Prostate gland (tissue), 2 donors: ENCODE data around the gene MTMR4. TPM values are rescaled to one million over a fixed set of nuclear protein-coding genes. Genes with fewer than 3 reads are reported as not detected.

Experiments
- DNase-seq: peaks from one replicate; pipeline ENCODE4 v3.0.0-alpha.2; 2019; ENCODE audit warnings: low spot score
- H3K27ac ChIP-seq, 2 donors: fragments of 200-600 bp; sonication (generic); 2 replicates each; pipeline ENCODE4 v1.5.1; 2017 to 2019
- H3K27me3 ChIP-seq: fragments of 200-600 bp; sonication (generic); replicated peaks from 2 replicates; pipeline ENCODE4 v1.5.1; 2019; ENCODE audit not compliant: insufficient read depth
- H3K36me3 ChIP-seq, 2 donors: fragments of 200-600 bp; sonication (generic); 1 replicate in 1 of 2; 2 replicates in 1 of 2; pipeline versions ENCODE4 v1.5.1 to v1.8.1; 2017 to 2019
- H3K4me1 ChIP-seq: fragments of 200-600 bp; sonication (generic); replicated peaks from 2 replicates; pipeline ENCODE4 v1.5.1; 2019
- H3K4me3 ChIP-seq, 2 donors: fragments of 200-600 bp; sonication (generic); 2 replicates each; pipeline ENCODE4 v1.5.1; 2017 to 2019
- H3K9me3 ChIP-seq: fragments of 200-600 bp; sonication (generic); 2 replicates; pipeline ENCODE4 v1.5.1; 2017
- CTCF ChIP-seq, 4 experiments: fragments of 200-600 bp in 2 of 4; fragments of 450-650 bp in 2 of 4; sonication (generic) in 2 of 4; IDR thresholded peaks; 1 replicate in 3 of 4; 2 replicates in 1 of 4; pipeline ENCODE4 v1.5.1; 2016 to 2019; ENCODE audit warnings: antibody characterized with exemption in 4 of 4, mild to moderate bottlenecking in 2 of 4, moderate library complexity in 2 of 4
- POLR2A ChIP-seq: fragments of 450-650 bp; IDR thresholded peaks from one replicate; pipeline ENCODE4 v1.6.1; 2016; ENCODE audit warnings: antibody characterized with exemption, mild to moderate bottlenecking
- POLR2AphosphoS5 ChIP-seq: sonication (generic); formaldehyde crosslinking; IDR thresholded peaks from one replicate; pipeline ENCODE4 v1.6.1; 2017; ENCODE audit warnings: antibody characterized with exemption
- WGBS: methylation state at CpG from one replicate; pipeline ENCODE4 v1.1.5; 2018; 5-methylcytosine and 5-hydroxymethylcytosine counted together
- intact Hi-C: fragments of 100-400 bp; cut with DNase I; formaldehyde crosslinking; loops from one replicate; pipeline ENCODE4 v1.14.2; 2022
- total RNA-seq, 2 donors: library from RNA; depleted of rRNA; stranded (reverse); fragments of >200 nt; gene quantifications; one replicate each; pipeline ENCODE4 v1.1.0, GENCODE V29; 2016

Gene MTMR4
- total RNA-seq, 2 donors from 2014 or later, result 50.7 to 179 TPM

- H3K27me3 ChIP-seq, result no peaks in the 10 kb centered on the region
- H3K36me3 ChIP-seq, result no peaks in the 10 kb centered on the region
- H3K27ac ChIP-seq, result no peak overlapping the region
- no peak for TF ChIP-seq POLR2AphosphoS5
- TF ChIP-seq POLR2A, result no peak
- TF ChIP-seq CTCF (IDR thresholded peaks at IDR 0.05), result no peak
- no peak for DNase-seq
- H3K4me3 ChIP-seq, result no peak overlapping the region
- 85% methylated on average over 6 of the region's 6 CpGs for WGBS
- H3K4me1 ChIP-seq, result no peaks in the 10 kb centered on the region
- H3K9me3 ChIP-seq, result no peaks in the 10 kb centered on the region
- intact Hi-C loops, result no loop called here
Observed at GRCh38 chr17:58480090-58480489, 34.3 kb downstream of the MTMR4 start.

GRCh38 chr17:58476812-58477211 lies 37.6 kb downstream of the MTMR4 start:
- no peak overlapping the region for H3K4me3 ChIP-seq
- intact Hi-C loops, result no loop called here
- H3K4me1 ChIP-seq, result no peaks in the 10 kb centered on the region
- no peaks in the 10 kb centered on the region for H3K9me3 ChIP-seq
- WGBS, result 78% methylated on average over 18 of the region's 18 CpGs
- TF ChIP-seq POLR2AphosphoS5 (no peak), CTCF (IDR thresholded peaks at IDR 0.05) (no peak), POLR2A (no peak)
- no peaks in the 10 kb centered on the region for H3K36me3 ChIP-seq
- no peaks in the 10 kb centered on the region for H3K27me3 ChIP-seq
- DNase-seq, result no peak
- no peak overlapping the region for H3K27ac ChIP-seq

- no peaks in the 10 kb centered on the region for H3K4me1 ChIP-seq
- H3K4me3 ChIP-seq, result no peak overlapping the region
- no peak overlapping the region for H3K27ac ChIP-seq
- no peaks in the 10 kb centered on the region for H3K36me3 ChIP-seq
- no peaks in the 10 kb centered on the region for H3K27me3 ChIP-seq
- no peaks in the 10 kb centered on the region for H3K9me3 ChIP-seq
- intact Hi-C loops, result no loop called here
- no peak for DNase-seq
- TF ChIP-seq POLR2AphosphoS5 (no peak), POLR2A (no peak), CTCF (IDR thresholded peaks at IDR 0.05) (no peak)
Observed at GRCh38 chr17:58475985-58476384, 38.5 kb downstream of the MTMR4 start.

- no peak for TF ChIP-seq POLR2AphosphoS5
- no peak for DNase-seq
- no peak overlapping the region for H3K27ac ChIP-seq
- H3K4me3 ChIP-seq, result no peak overlapping the region
- intact Hi-C loops, result no loop called here
- H3K27me3 ChIP-seq, result no peaks in the 10 kb centered on the region
- WGBS, result 87% methylated on average over 6 of the region's 6 CpGs
- no peaks in the 10 kb centered on the region for H3K4me1 ChIP-seq
- no peaks in the 10 kb centered on the region for H3K9me3 ChIP-seq
- H3K36me3 ChIP-seq, result no peaks in the 10 kb centered on the region
Observed at GRCh38 chr17:58470356-58470755, 44.1 kb downstream of the MTMR4 start.

- no peaks in the 10 kb centered on the region for H3K27me3 ChIP-seq
- WGBS, result 76% methylated on average over 3 of the region's 3 CpGs
Observed at GRCh38 chr17:58468944-58469343, 45.5 kb downstream of the MTMR4 start.

More at GRCh38 chr17:58468944-58469343, 45.5 kb downstream of the MTMR4 start:
- Histone ChIP-seq H3K27ac (no peak overlapping the region), H3K4me1 (no peaks in the 10 kb centered on the region), H3K36me3 (no peaks in the 10 kb centered on the region), H3K9me3 (no peaks in the 10 kb centered on the region), H3K4me3 (no peak overlapping the region)
- intact Hi-C loops, result no loop called here
- no peak for TF ChIP-seq CTCF (IDR thresholded peaks at IDR 0.05)
- TF ChIP-seq POLR2A, result no peak
- no peak for TF ChIP-seq POLR2AphosphoS5
- DNase-seq, result no peak
